ENCODE results near the gene DYNLT4. TPM values are rescaled to one million over a fixed set of nuclear protein-coding genes. Genes with fewer than 3 reads are reported as not detected.

DYNLT4 gene
- total RNA-seq, 1 experiment from 2014 or later = 0.54 TPM

- no peaks in the 10 kb centered on the region for H3K4me1 ChIP-seq (ENCODE audit: insufficient read depth, low read length, poor library complexity, severe bottlenecking)
- no peaks in the 10 kb centered on the region for H3K9me3 ChIP-seq (ENCODE audit: low read depth, low read length, poor library complexity, severe bottlenecking)
- no TSS peak for BruUV-seq (replicated peaks)
- no peaks in the 10 kb centered on the region for H3K27me3 ChIP-seq (replicated peaks; ENCODE audit: insufficient read depth, low read depth, low read length, poor library complexity)
- DNase-seq (ENCODE audit: low spot score) = no peak
- H3K36me3 ChIP-seq (ENCODE audit: insufficient read depth, low read length, poor library complexity, severe bottlenecking) = peaks cover 98% of the 10 kb centered on the region
- intact Hi-C loops (cut with micrococcal nuclease; ENCODE audit: unreplicated experiment) = no loop called here
- ChIA-PET POLR2A (ENCODE audit: low non-redundant PET) (no interaction called here), CTCF (no interaction called here)
- H3K27ac ChIP-seq (ENCODE audit: low read depth, low read length, poor library complexity, severe bottlenecking) = no peak overlapping the region
- H3K4me3 ChIP-seq (ENCODE audit: low read depth, low read length, poor library complexity, severe bottlenecking) = no peak overlapping the region
- TF ChIP-seq CTCF (conservative IDR thresholded peaks at IDR 0.05; ENCODE audit: low read depth, low read length) (no peak), EZH2 (IDR thresholded peaks at IDR 0.05; ENCODE audit: borderline replicate concordance, low read depth, low read length, poor library complexity, severe bottlenecking) (no peak)
These were observed 46.3 kb downstream of the DYNLT4 start for GRCh38 chr1:44760876-44761275.

GRCh38 chr1:44759077-44759476 is 48.1 kb downstream of the DYNLT4 start:
- intact Hi-C loops (cut with micrococcal nuclease; ENCODE audit: unreplicated experiment) = no loop called here
- H3K27ac ChIP-seq (ENCODE audit: low read depth, low read length, poor library complexity, severe bottlenecking) = no peak overlapping the region
- no peak overlapping the region for H3K4me3 ChIP-seq (ENCODE audit: low read depth, low read length, poor library complexity, severe bottlenecking)
- DNase-seq (ENCODE audit: low spot score) = no peak
- peaks cover 98% of the 10 kb centered on the region for H3K36me3 ChIP-seq (ENCODE audit: insufficient read depth, low read length, poor library complexity, severe bottlenecking)
- no peaks in the 10 kb centered on the region for H3K27me3 ChIP-seq (replicated peaks; ENCODE audit: insufficient read depth, low read depth, low read length, poor library complexity)
- ChIA-PET CTCF (no interaction called here), POLR2A (ENCODE audit: low non-redundant PET) (no interaction called here)
- TF ChIP-seq EZH2 (IDR thresholded peaks at IDR 0.05; ENCODE audit: borderline replicate concordance, low read depth, low read length, poor library complexity, severe bottlenecking) = no peak
- TF ChIP-seq CTCF (conservative IDR thresholded peaks at IDR 0.05; ENCODE audit: low read depth, low read length) = no peak
- no peaks in the 10 kb centered on the region for H3K4me1 ChIP-seq (ENCODE audit: insufficient read depth, low read length, poor library complexity, severe bottlenecking)
- BruUV-seq (replicated peaks) = no TSS peak
- no peaks in the 10 kb centered on the region for H3K9me3 ChIP-seq (ENCODE audit: low read depth, low read length, poor library complexity, severe bottlenecking)

- no peaks in the 10 kb centered on the region for H3K9me3 ChIP-seq (ENCODE audit: low read depth, low read length, poor library complexity, severe bottlenecking)
- no TSS peak for BruUV-seq (replicated peaks)
- H3K4me1 ChIP-seq (ENCODE audit: insufficient read depth, low read length, poor library complexity, severe bottlenecking) = no peaks in the 10 kb centered on the region
- no peak overlapping the region for H3K27ac ChIP-seq (ENCODE audit: low read depth, low read length, poor library complexity, severe bottlenecking)
- H3K4me3 ChIP-seq (ENCODE audit: low read depth, low read length, poor library complexity, severe bottlenecking) = no peak overlapping the region
- intact Hi-C loops (cut with micrococcal nuclease; ENCODE audit: unreplicated experiment) = no loop called here
- no peak for DNase-seq (ENCODE audit: low spot score)
- CTCF ChIA-PET = no interaction called here
- POLR2A ChIA-PET (ENCODE audit: low non-redundant PET) = no interaction called here
- TF ChIP-seq EZH2 (IDR thresholded peaks at IDR 0.05; ENCODE audit: borderline replicate concordance, low read depth, low read length, poor library complexity, severe bottlenecking) = no peak
- no peak for TF ChIP-seq CTCF (conservative IDR thresholded peaks at IDR 0.05; ENCODE audit: low read depth, low read length)
- H3K36me3 ChIP-seq (ENCODE audit: insufficient read depth, low read length, poor library complexity, severe bottlenecking) = peaks cover 98% of the 10 kb centered on the region
- no peaks in the 10 kb centered on the region for H3K27me3 ChIP-seq (replicated peaks; ENCODE audit: insufficient read depth, low read depth, low read length, poor library complexity)
These were observed 49.7 kb downstream of the DYNLT4 start for GRCh38 chr1:44757420-44757819.

Other genes starting within 250 kb of the DYNLT4 start
- 3.3 and 5.6 TPM in 2 replicates for gene TMEM53, start 132.9 kb downstream of the DYNLT4 start, total RNA-seq (2021)
- 0.26 and 0.87 TPM in 2 replicates for gene ARMH1, start 132.6 kb downstream of the DYNLT4 start, total RNA-seq (2021)
- not detected in 2 replicates for gene RNU5D-1, start 76.2 kb downstream of the DYNLT4 start, total RNA-seq (2021)
- gene KIF2C, start 67.5 kb downstream of the DYNLT4 start, total RNA-seq (2021) = 127 and 136 TPM in 2 replicates
- 1,717 and 1,734 TPM in 2 replicates for gene RPS8, start 31.8 kb downstream of the DYNLT4 start, total RNA-seq (2021)
- not detected in 2 replicates for gene BEST4, start 19.2 kb downstream of the DYNLT4 start, total RNA-seq (2021)
- 10.8 and 15.6 TPM in 2 replicates for gene PLK3, start 7.0 kb downstream of the DYNLT4 start, total RNA-seq (2021)
- gene BTBD19, start 1.2 kb upstream of the DYNLT4 start, total RNA-seq (2021) = 10.3 and 12.6 TPM in 2 replicates
- gene PTCH2, start 35.9 kb upstream of the DYNLT4 start, total RNA-seq (2021) = 2.3 and 3.2 TPM in 2 replicates
- 44.1 and 52.3 TPM in 2 replicates for gene EIF2B3, start 179.2 kb upstream of the DYNLT4 start, total RNA-seq (2021)
- 29.2 and 29.5 TPM in 2 replicates for gene HECTD3, start 204.0 kb upstream of the DYNLT4 start, total RNA-seq (2021)
- gene UROD, start 204.9 kb upstream of the DYNLT4 start, total RNA-seq (2021) = 85.8 and 89.3 TPM in 2 replicates